GM19238 (cell line): ENCODE data around the gene ZNF324B.
"Not testable (repeated sequence)": the region's sequence is repeated elsewhere in the genome, so short reads cannot be mapped to it uniquely, and the experiment has no call there.

Source experiments
- DNase-seq: peaks from one replicate; pipeline ENCODE4 v3.0.0; 2011; ENCODE audit warnings: low spot score; ENCODE audit not compliant: insufficient read length

ZNF324B gene

GRCh38 chr19:58453743-58454142 lies 2.3 kb downstream of the ZNF324B start:
- no peak for DNase-seq

DNA sequence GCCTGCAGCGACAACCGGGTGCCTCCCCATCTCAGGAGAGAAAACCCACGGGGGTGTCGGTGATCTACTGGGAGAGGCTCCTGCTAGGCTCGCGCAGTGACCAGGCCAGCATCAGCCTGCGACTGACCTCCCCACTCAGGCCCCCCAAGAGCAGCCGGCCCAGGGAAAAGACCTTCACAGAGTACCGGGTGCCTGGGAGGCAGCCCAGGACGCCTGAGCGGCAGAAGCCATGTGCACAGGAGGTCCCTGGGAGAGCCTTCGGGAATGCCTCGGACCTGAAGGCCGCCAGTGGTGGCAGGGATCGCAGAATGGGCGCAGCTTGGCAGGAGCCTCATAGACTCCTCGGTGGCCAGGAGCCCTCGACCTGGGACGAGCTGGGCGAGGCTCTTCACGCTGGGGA lies 3.9 kb downstream of the ZNF324B start:
- DNase-seq: no peak

DNA sequence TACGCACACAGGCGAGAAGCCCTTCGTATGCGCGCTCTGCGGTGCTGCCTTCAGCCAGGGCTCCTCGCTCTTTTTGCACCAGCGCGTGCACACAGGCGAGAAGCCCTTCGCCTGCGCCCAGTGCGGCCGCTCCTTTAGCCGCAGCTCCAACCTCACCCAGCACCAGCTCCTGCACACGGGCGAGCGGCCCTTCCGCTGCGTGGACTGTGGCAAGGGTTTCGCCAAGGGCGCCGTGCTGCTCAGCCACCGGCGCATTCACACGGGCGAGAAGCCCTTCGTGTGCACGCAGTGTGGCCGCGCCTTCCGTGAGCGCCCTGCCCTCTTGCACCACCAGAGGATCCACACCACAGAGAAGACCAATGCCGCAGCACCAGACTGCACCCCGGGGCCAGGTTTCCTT lies 4.7 kb downstream of the ZNF324B start:
- DNase-seq: no peak

DNA sequence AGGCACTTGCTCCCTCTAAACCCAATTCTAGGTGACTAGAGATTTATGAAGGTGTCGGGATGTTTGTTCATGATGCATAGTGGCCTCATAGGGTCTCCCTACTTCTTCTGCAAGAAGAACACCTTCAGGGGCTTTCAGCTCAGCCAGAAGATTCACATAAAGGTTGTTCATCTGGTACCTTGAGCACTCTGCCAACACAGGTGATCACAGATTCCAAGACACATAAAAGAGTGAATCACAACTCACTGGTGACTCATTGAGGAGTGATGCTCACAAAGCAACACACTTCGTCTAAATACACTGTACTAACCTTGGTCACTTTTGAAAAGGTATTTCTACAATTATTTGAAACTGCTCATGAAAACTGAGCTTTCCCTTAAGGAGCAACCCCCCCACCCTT lies 8.6 kb downstream of the ZNF324B start:
- no peak for DNase-seq

DNA sequence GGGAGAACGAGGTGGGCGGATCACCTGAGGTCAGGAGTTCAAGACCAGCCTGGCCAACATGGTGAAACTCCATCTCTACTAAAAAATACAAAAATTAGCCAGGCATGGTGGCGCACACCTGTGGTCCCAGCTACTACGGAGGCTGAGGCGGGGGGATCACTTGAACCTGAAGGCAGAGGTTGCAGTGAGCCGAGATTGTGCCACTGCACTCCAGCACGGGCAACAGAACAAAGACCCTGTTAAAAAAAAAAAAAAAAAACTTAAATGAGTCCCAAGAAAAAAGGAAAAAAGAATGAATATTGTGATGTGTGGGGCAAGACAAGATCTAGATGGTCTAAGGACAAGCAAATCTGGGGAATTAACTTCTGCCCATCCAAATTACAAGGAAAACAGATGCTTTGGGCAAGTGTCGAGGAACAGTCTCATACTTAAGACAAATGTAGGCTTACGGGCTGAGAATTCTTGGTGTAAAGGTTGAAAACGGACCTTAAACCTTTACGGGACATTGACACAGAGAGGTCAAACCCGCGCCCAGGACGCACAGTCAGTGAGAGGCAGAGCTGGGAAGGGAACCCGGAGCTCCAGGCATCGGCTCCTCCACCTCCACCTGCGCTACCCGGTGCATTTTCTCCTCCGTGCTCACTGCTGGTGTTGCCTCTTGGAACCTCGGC lies 14.8 kb downstream of the ZNF324B start:
- DNase-seq: no peak

GRCh38 chr19:58466760-58467589 lies 15.6 kb downstream of the ZNF324B start, which contains the start of gene ZNF324:
TSS of gene ZNF324 (plus strand) at chr19:58467080. CDS start at chr19:58469186, 2,106 bp downstream.
- peak; percentile 98 for DNase-seq

DNA sequence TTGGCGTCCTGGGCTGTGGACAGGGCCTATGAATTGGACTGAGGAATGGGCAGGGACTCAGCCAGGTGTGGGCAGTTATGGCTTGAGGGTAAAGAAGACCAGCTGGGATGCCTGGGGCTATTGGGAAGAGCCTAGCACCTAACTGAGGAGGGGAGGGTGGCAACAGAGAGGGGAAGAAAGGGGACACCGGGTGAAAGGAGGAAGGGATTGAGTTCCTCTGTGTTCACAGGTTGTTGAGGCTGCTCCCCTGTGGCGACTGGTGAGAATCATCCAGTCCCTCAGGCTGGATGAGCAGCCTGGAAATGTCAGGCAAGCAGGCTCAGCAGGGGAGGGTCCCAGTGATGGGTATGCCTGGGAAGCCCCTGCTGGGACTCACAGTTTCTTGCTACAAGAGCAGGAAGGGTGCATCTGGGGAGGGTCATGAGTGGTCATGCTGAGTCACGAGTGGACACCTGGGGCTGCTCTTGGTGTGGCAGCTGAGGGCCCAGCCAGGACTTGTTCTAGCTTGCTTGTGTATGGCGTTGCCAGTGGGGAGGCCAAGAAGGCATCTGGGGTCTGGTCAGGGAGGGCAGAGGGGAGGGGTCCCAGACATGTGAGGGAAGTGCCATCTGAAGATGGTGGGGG lies 16.9 kb downstream of the ZNF324B start:
- no peak for DNase-seq

DNA sequence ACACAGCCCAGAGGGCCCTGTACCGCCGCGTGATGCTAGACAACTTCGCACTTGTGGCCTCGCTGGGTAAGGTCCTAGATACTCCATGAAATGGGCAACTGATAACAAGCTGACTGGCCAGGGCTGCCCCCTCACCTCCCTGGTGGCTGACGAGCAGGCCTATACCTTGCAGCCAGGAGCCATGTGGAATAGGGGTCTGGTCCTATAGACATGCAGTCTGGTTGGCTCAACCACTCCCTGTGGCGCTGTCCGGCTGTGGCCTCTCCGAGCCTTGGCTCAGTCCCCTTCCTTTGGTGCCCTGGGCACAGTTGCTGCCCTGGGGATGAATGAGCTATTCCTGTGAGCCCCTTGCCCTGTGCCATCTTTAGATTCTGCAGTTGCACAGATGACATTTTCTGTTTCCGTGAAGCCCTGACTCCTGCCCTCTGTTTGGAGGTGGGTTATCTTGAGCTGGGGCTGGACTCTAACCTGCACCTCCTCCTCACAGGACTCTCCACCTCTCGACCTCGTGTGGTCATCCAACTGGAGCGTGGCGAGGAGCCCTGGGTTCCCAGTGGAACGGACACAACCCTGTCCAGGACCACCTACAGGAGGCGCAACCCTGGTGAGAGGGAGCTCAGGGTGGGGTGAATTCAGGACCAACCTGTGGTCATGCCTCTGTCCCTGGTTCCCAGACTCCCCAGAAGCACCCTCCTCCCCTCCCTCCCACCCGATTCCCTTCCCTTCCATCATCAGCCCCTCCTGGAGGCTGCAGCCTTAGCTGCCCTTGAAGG lies 18.0 kb downstream of the ZNF324B start:
- no peak for DNase-seq

- DNase-seq: not testable (repeated sequence)
These were observed 19.6 kb downstream of the ZNF324B start for GRCh38 chr19:58470837-58471543.

DNA sequence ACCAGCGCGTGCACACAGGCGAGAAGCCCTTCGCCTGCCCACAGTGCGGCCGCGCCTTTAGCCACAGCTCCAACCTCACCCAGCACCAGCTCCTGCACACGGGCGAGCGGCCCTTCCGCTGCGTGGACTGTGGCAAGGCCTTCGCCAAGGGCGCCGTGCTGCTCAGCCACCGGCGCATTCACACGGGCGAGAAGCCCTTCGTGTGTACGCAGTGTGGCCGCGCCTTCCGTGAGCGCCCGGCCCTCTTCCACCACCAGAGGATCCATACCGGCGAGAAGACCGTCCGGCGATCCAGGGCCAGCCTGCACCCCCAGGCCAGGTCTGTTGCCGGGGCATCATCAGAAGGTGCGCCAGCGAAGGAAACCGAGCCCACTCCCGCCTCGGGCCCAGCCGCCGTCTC lies 20.3 kb downstream of the ZNF324B start:
- DNase-seq: no peak

- no peak for DNase-seq
These were observed 22.4 kb downstream of the ZNF324B start for GRCh38 chr19:58473775-58474174.

- no peak for DNase-seq
These were observed 23.0 kb downstream of the ZNF324B start for GRCh38 chr19:58474291-58474996.

- no peak for DNase-seq
These were observed 23.7 kb downstream of the ZNF324B start for GRCh38 chr19:58474997-58475713.

- DNase-seq: peak; percentile 97
These were observed 24.5 kb downstream of the ZNF324B start, which contains the start of gene ZNF446 for GRCh38 chr19:58475714-58476497. TSS of gene ZNF446 (plus strand) at chr19:58476352. CDS start at chr19:58477219, 867 bp downstream.

GRCh38 chr19:58476498-58477015 lies 25.1 kb downstream of the ZNF324B start:
- DNase-seq: no peak

DNA sequence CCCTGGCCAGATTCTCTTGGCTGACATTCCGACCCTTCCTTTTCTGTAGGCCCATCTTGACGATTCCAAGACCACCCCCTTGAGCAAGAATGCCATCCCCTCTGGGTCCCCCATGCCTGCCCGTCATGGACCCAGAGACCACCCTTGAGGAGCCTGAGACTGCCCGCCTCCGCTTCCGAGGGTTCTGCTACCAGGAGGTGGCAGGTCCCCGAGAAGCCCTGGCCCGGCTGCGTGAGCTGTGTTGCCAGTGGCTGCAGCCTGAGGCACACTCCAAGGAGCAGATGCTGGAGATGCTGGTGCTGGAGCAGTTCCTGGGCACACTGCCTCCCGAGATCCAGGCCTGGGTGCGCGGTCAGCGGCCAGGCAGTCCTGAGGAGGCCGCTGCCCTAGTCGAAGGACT lies 25.7 kb downstream of the ZNF324B start:
- no peak for DNase-seq

DNA sequence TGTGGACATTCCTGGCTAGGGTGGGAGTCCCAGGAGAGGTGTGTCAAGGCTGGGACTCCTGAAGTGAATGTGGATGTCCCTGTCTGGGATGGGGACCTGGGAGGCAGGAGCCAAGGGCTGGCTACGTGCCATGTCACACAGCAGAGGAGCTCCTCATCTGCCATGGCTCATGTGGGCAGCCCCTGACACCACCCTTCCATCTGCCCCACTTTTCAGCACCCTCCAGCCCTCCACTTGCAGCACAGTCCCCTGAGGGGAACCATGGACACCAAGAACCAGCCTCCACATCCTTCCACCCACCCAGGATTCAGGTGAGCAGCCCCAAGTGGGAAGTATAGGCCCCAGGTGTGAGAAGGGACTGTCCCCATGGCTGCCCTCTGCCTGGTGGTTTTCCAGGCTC lies 26.4 kb downstream of the ZNF324B start:
- no peak for DNase-seq

DNA sequence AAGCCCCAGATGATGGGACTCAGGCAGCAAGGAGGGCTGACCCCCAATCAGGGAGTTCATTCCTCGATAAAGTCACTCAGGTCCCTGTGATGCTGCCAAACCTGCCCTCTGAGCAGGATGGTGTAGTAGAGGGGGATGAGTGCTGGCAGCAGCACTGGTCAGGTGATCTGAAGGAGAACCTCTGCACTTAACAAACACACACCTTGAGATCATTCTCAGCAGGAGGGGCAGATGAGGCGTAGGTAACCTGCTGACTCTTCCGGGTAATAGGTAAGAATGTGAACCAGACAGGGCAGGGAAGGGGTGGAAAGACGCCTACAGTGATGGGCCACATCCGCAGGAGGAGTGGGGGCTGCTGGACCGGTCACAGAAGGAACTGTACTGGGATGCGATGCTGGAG lies 27.9 kb downstream of the ZNF324B start:
- DNase-seq: no peak
